Central memory CD8-positive, alpha-beta T cell (primary cell): ENCODE results near the gene STAB2.

Experiments
- ATAC-seq: fragments of 150-1000 bp; cut with Tn5 transposase; replicated peaks from 2 replicates; pipeline ENCODE4 v1.10.0; 2022; ENCODE audit warnings: mild to moderate bottlenecking, moderate FRiP score, moderate number of reproducible peaks; ENCODE audit not compliant: poor library complexity, severe bottlenecking; ENCODE audit errors: extremely low read depth
- DNase-seq, 2 donors: peaks; one replicate each; pipeline ENCODE4 v3.0.0; 2021; ENCODE audit warnings: low spot score in 2 of 2
- H3K27ac Mint-ChIP-seq: one replicate; pipeline ENCODE4 v1.8.0; 2022; ENCODE audit warnings: low read depth, mild to moderate bottlenecking, moderate library complexity, mixed read lengths
- H3K27me3 Mint-ChIP-seq: one replicate; pipeline ENCODE4 v1.8.0; 2022; ENCODE audit warnings: mixed read lengths
- H3K36me3 Mint-ChIP-seq: one replicate; pipeline ENCODE4 v1.8.0; 2022; ENCODE audit warnings: mild to moderate bottlenecking, moderate library complexity, mixed read lengths; ENCODE audit not compliant: insufficient read depth
- H3K4me1 Mint-ChIP-seq: one replicate; pipeline ENCODE4 v1.8.0; 2022; ENCODE audit warnings: mixed read lengths
- H3K4me3 Mint-ChIP-seq: one replicate; pipeline ENCODE4 v1.8.0; 2022; ENCODE audit warnings: mild to moderate bottlenecking, moderate library complexity, mixed read lengths
- H3K9me3 Mint-ChIP-seq: one replicate; pipeline ENCODE4 v1.8.0; 2022; ENCODE audit warnings: mixed read lengths

The STAB2 gene

GRCh38 chr12:103586791-103587370 is at the start of gene STAB2:
Gene STAB2 (plus strand): TSS chr12:103587273. CDS start chr12:103587477, 204 bp downstream.
- no peaks in the 10 kb centered on the region for H3K9me3 Mint-ChIP-seq
- H3K4me3 Mint-ChIP-seq, result no peak within 1 kb of the TSS
- H3K27me3 Mint-ChIP-seq, result peaks cover 33% of the 10 kb centered on the region
- H3K4me1 Mint-ChIP-seq, result no peaks in the 10 kb centered on the region
- DNase-seq (no peak), ATAC-seq (no peak)
- H3K27ac Mint-ChIP-seq, result no peak within 1 kb of the TSS
- no peaks in the 10 kb centered on the region for H3K36me3 Mint-ChIP-seq

- no peak for DNase-seq
- no peak for ATAC-seq
- H3K9me3 Mint-ChIP-seq, result no peaks in the 10 kb centered on the region
- H3K36me3 Mint-ChIP-seq, result no peaks in the 10 kb centered on the region
- no peak overlapping the region for H3K4me3 Mint-ChIP-seq
- H3K27me3 Mint-ChIP-seq, result no peaks in the 10 kb centered on the region
- peaks cover 7% of the 10 kb centered on the region for H3K4me1 Mint-ChIP-seq
- H3K27ac Mint-ChIP-seq, result no peak overlapping the region
Observed at GRCh38 chr12:103538397-103538796, 48.7 kb upstream of the STAB2 start.

GRCh38 chr12:103540319-103540718 is 46.8 kb upstream of the STAB2 start:
- H3K27me3 Mint-ChIP-seq, result no peaks in the 10 kb centered on the region
- DNase-seq, result no peak
- no peaks in the 10 kb centered on the region for H3K36me3 Mint-ChIP-seq

GRCh38 chr12:103542078-103542477 is 45.0 kb upstream of the STAB2 start:
- ATAC-seq (no peak), DNase-seq (no peak)
- no peaks in the 10 kb centered on the region for H3K36me3 Mint-ChIP-seq
- no peaks in the 10 kb centered on the region for H3K27me3 Mint-ChIP-seq
- H3K4me1 Mint-ChIP-seq, result peaks cover 7% of the 10 kb centered on the region
- H3K9me3 Mint-ChIP-seq, result no peaks in the 10 kb centered on the region
- H3K27ac Mint-ChIP-seq, result no peak overlapping the region
- H3K4me3 Mint-ChIP-seq, result no peak overlapping the region

More at GRCh38 chr12:103540319-103540718, 46.8 kb upstream of the STAB2 start:
- H3K27ac Mint-ChIP-seq, result no peak overlapping the region
- ATAC-seq, result no peak
- peaks cover 7% of the 10 kb centered on the region for H3K4me1 Mint-ChIP-seq
- H3K4me3 Mint-ChIP-seq, result no peak overlapping the region
- H3K9me3 Mint-ChIP-seq, result no peaks in the 10 kb centered on the region

GRCh38 chr12:103546959-103547358 is 40.1 kb upstream of the STAB2 start:
- Mint-ChIP-seq H3K9me3 (no peaks in the 10 kb centered on the region), H3K27ac (no peak overlapping the region), H3K27me3 (peaks cover 3% of the 10 kb centered on the region), H3K36me3 (no peaks in the 10 kb centered on the region), H3K4me3 (no peak overlapping the region), H3K4me1 (no peaks in the 10 kb centered on the region)
- DNase-seq (no peak), ATAC-seq (no peak)

- no peaks in the 10 kb centered on the region for H3K4me1 Mint-ChIP-seq
- H3K4me3 Mint-ChIP-seq, result no peak overlapping the region
- DNase-seq (no peak), ATAC-seq (no peak)
- H3K27ac Mint-ChIP-seq, result no peak overlapping the region
- H3K36me3 Mint-ChIP-seq, result no peaks in the 10 kb centered on the region
- H3K9me3 Mint-ChIP-seq, result no peaks in the 10 kb centered on the region
- peaks cover 7% of the 10 kb centered on the region for H3K27me3 Mint-ChIP-seq
Observed at GRCh38 chr12:103547376-103547775, 39.7 kb upstream of the STAB2 start.

GRCh38 chr12:103547929-103548328 is 39.1 kb upstream of the STAB2 start:
- no peaks in the 10 kb centered on the region for H3K9me3 Mint-ChIP-seq
- DNase-seq (no peak), ATAC-seq (no peak)
- no peak overlapping the region for H3K27ac Mint-ChIP-seq
- no peaks in the 10 kb centered on the region for H3K36me3 Mint-ChIP-seq
- no peaks in the 10 kb centered on the region for H3K4me1 Mint-ChIP-seq
- H3K27me3 Mint-ChIP-seq, result peaks cover 13% of the 10 kb centered on the region
- no peak overlapping the region for H3K4me3 Mint-ChIP-seq

- no peaks in the 10 kb centered on the region for H3K36me3 Mint-ChIP-seq
Observed at GRCh38 chr12:103548622-103549601, 38.2 kb upstream of the STAB2 start.

GRCh38 chr12:103556890-103557627 is 30.0 kb upstream of the STAB2 start:
- H3K27me3 Mint-ChIP-seq, result peaks cover 57% of the 10 kb centered on the region
- ATAC-seq (no peak), DNase-seq (no peak)
- H3K9me3 Mint-ChIP-seq, result no peaks in the 10 kb centered on the region
- H3K4me1 Mint-ChIP-seq, result no peaks in the 10 kb centered on the region
- no peak overlapping the region for H3K27ac Mint-ChIP-seq
- no peaks in the 10 kb centered on the region for H3K36me3 Mint-ChIP-seq
- no peak overlapping the region for H3K4me3 Mint-ChIP-seq

More at GRCh38 chr12:103548622-103549601, 38.2 kb upstream of the STAB2 start:
- peaks cover 23% of the 10 kb centered on the region for H3K27me3 Mint-ChIP-seq
- H3K9me3 Mint-ChIP-seq, result no peaks in the 10 kb centered on the region
- no peak overlapping the region for H3K27ac Mint-ChIP-seq
- ATAC-seq (no peak), DNase-seq (peak; percentile 51 to 52)
- H3K4me3 Mint-ChIP-seq, result no peak overlapping the region
- no peaks in the 10 kb centered on the region for H3K4me1 Mint-ChIP-seq

- Mint-ChIP-seq H3K36me3 (no peaks in the 10 kb centered on the region), H3K27me3 (peaks cover 57% of the 10 kb centered on the region), H3K9me3 (no peaks in the 10 kb centered on the region), H3K27ac (no peak overlapping the region), H3K4me1 (no peaks in the 10 kb centered on the region), H3K4me3 (no peak overlapping the region)
- ATAC-seq (no peak), DNase-seq (no peak)
Observed at GRCh38 chr12:103557628-103558010, 29.5 kb upstream of the STAB2 start.

GRCh38 chr12:103558879-103559278 is 28.2 kb upstream of the STAB2 start:
- H3K27ac Mint-ChIP-seq, result no peak overlapping the region
- no peak overlapping the region for H3K4me3 Mint-ChIP-seq
- H3K27me3 Mint-ChIP-seq, result peaks cover 50% of the 10 kb centered on the region
- H3K9me3 Mint-ChIP-seq, result no peaks in the 10 kb centered on the region
- no peaks in the 10 kb centered on the region for H3K36me3 Mint-ChIP-seq
- ATAC-seq, result no peak
- DNase-seq, result no peak
- H3K4me1 Mint-ChIP-seq, result no peaks in the 10 kb centered on the region

GRCh38 chr12:103560604-103561101 is 26.4 kb upstream of the STAB2 start:
- ATAC-seq (no peak), DNase-seq (no peak)
- Mint-ChIP-seq H3K27me3 (peaks cover 43% of the 10 kb centered on the region), H3K4me1 (no peaks in the 10 kb centered on the region), H3K9me3 (peaks cover 10% of the 10 kb centered on the region), H3K27ac (no peak overlapping the region), H3K36me3 (no peaks in the 10 kb centered on the region), H3K4me3 (no peak overlapping the region)
